ENCODE measurements around the gene PLEKHO1.
"Not testable (repeated sequence)": the region's sequence is repeated elsewhere in the genome, so short reads cannot be mapped to it uniquely, and the experiment has no call there.

Gene PLEKHO1

GRCh38 chr1:150149271-150150132, at the start of gene PLEKHO1:
Gene PLEKHO1, plus strand, starts transcription at chr1:150149916. Its CDS starts 342 bp downstream, at chr1:150150258.
- no peak for DNase-seq (ENCODE audit: low spot score)

- DNase-seq (ENCODE audit: low spot score), result no peak
These were observed 46.7 kb upstream of the PLEKHO1 start for GRCh38 chr1:150102986-150103385.

GRCh38 chr1:150106341-150106740, 43.4 kb upstream of the PLEKHO1 start:
- DNase-seq (ENCODE audit: low spot score), result no peak

GRCh38 chr1:150109586-150109985, 40.1 kb upstream of the PLEKHO1 start:
- DNase-seq (ENCODE audit: low spot score), result no peak

- DNase-seq (ENCODE audit: low spot score), result no peak
These were observed 39.6 kb upstream of the PLEKHO1 start for GRCh38 chr1:150110116-150110515.

- DNase-seq (ENCODE audit: low spot score), result no peak
These were observed 38.0 kb upstream of the PLEKHO1 start for GRCh38 chr1:150111670-150112069.

GRCh38 chr1:150115121-150115520, 34.6 kb upstream of the PLEKHO1 start:
- DNase-seq (ENCODE audit: low spot score), result no peak

- no peak for DNase-seq (ENCODE audit: low spot score)
These were observed 31.0 kb upstream of the PLEKHO1 start for GRCh38 chr1:150118716-150119115.

- DNase-seq (ENCODE audit: low spot score), result no peak
These were observed 28.4 kb upstream of the PLEKHO1 start for GRCh38 chr1:150121236-150121862.

- no peak for DNase-seq (ENCODE audit: low spot score)
These were observed 22.9 kb upstream of the PLEKHO1 start for GRCh38 chr1:150126811-150127210.

- no peak for DNase-seq (ENCODE audit: low spot score)
These were observed 22.3 kb upstream of the PLEKHO1 start for GRCh38 chr1:150127464-150127863.

- no peak for DNase-seq (ENCODE audit: low spot score)
These were observed 21.8 kb upstream of the PLEKHO1 start for GRCh38 chr1:150127868-150128267.

GRCh38 chr1:150132372-150132771, 17.3 kb upstream of the PLEKHO1 start:
- DNase-seq (ENCODE audit: low spot score), result no peak

GRCh38 chr1:150134537-150134936, 15.2 kb upstream of the PLEKHO1 start:
- no peak for DNase-seq (ENCODE audit: low spot score)

GRCh38 chr1:150135400-150135799, 14.3 kb upstream of the PLEKHO1 start:
- DNase-seq (ENCODE audit: low spot score), result not testable (repeated sequence)

- DNase-seq (ENCODE audit: low spot score), result no peak
These were observed 11.7 kb upstream of the PLEKHO1 start for GRCh38 chr1:150138044-150138443.

GRCh38 chr1:150141452-150141851, 8.3 kb upstream of the PLEKHO1 start:
- no peak for DNase-seq (ENCODE audit: low spot score)

GRCh38 chr1:150142083-150142482, 7.6 kb upstream of the PLEKHO1 start:
- DNase-seq (ENCODE audit: low spot score), result no peak

GRCh38 chr1:150144606-150145005, 5.1 kb upstream of the PLEKHO1 start:
- no peak for DNase-seq (ENCODE audit: low spot score)

GRCh38 chr1:150146016-150146415, 3.7 kb upstream of the PLEKHO1 start:
- not testable (repeated sequence) for DNase-seq (ENCODE audit: low spot score)

GRCh38 chr1:150146849-150147542, 2.7 kb upstream of the PLEKHO1 start:
- no peak for DNase-seq (ENCODE audit: low spot score)

GRCh38 chr1:150148837-150149270, 862 bp upstream of the PLEKHO1 start:
- no peak for DNase-seq (ENCODE audit: low spot score)

All from hematopoietic multipotent progenitor cell treated with erythropoietin and hydrocortisone succinate and interleukin-3 and kit ligand, for 15 days (in vitro differentiated cells).